ENCODE measurements around the gene C1D. TPM values are rescaled to one million over a fixed set of nuclear protein-coding genes. Genes with fewer than 3 reads are reported as not detected.

C1D gene
- total and polyA plus RNA-seq, 2 donors (not counting 1 experiment from before 2014, with no cell fraction given), result 8.4 to 24.8 TPM

- Mint-ChIP-seq H3K27me3 (no peaks in the 10 kb centered on the region), H3K27ac (no peak overlapping the region), H3K4me1 (peaks cover 5% of the 10 kb centered on the region), H3K9me3 (ENCODE audit: insufficient read depth) (no peaks in the 10 kb centered on the region), H3K4me3 (no peak overlapping the region)
- intact Hi-C loops (cut with micrococcal nuclease), result no loop called here
- ChIA-PET CTCF (no interaction called here), POLR2A (no interaction called here)
- TF ChIP-seq CTCF (IDR thresholded peaks at IDR 0.05) (no peak), EZH2 (IDR thresholded peaks at IDR 0.05; ENCODE audit: borderline replicate concordance, insufficient read depth, low read depth, low read length, poor library complexity, severe bottlenecking) (no peak)
- Histone ChIP-seq H3K4me3 (ENCODE audit: control extremely low read depth in 1 of 5, extremely low read depth in 1 of 5, insufficient read depth in 1 of 5, low read depth in 2 of 5, low read length in 4 of 5) (no peak overlapping the region), H3K4me1 (ENCODE audit: control insufficient read depth in 2 of 2, insufficient read depth in 2 of 2, low read length in 2 of 2) (peaks cover 0 to under 1% of the 10 kb centered on the region in 2 donors), H4K20me1 (ENCODE audit: control insufficient read depth, insufficient read depth, low read length, poor library complexity, severe bottlenecking) (no peaks in the 10 kb centered on the region), H3K4me2 (replicated peaks; ENCODE audit: low read depth, low read length, poor library complexity, severe bottlenecking) (no peak overlapping the region), H3K36me3 (replicated peaks in 1 of 2; ENCODE audit: control extremely low read depth in 1 of 2, control insufficient read depth in 1 of 2, extremely low read depth in 1 of 2, insufficient read depth in 2 of 2, low read length in 1 of 2) (no peaks in the 10 kb centered on the region), H3K79me2 (ENCODE audit: control insufficient read depth, insufficient read depth, low read length) (no peaks in the 10 kb centered on the region), H2AFZ (ENCODE audit: insufficient read depth, low read depth, low read length, poor library complexity, severe bottlenecking) (no peak overlapping the region), H3K9me3 (ENCODE audit: control extremely low read depth in 1 of 3, control insufficient read depth in 2 of 3, insufficient read depth in 1 of 3, low read length in 2 of 3) (no peaks in the 10 kb centered on the region), H3K27ac (ENCODE audit: low read length in 2 of 2) (no peak overlapping the region), H3K27me3 (replicated peaks in 1 of 4; ENCODE audit: control extremely low read depth in 1 of 4, control insufficient read depth in 3 of 4, insufficient read depth in 4 of 4, low read length in 3 of 4) (no peaks in the 10 kb centered on the region), H3K9ac (ENCODE audit: low read length) (no peak overlapping the region)
- ATAC-seq (ENCODE audit: low read depth) (no peak), DNase-seq (no peak)
- WGBS (ENCODE audit: insufficient coverage), result 78% methylated on average over 1 of the region's 1 CpG
Measured at GRCh38 chr2:68094111-68094510, 31.3 kb upstream of the C1D start.

- Mint-ChIP-seq H3K4me3 (no peak overlapping the region), H3K27me3 (no peaks in the 10 kb centered on the region), H3K27ac (no peak overlapping the region), H3K9me3 (ENCODE audit: insufficient read depth) (no peaks in the 10 kb centered on the region), H3K4me1 (peaks cover 2% of the 10 kb centered on the region)
- WGBS (ENCODE audit: insufficient coverage), result 100% methylated on average over 2 of the region's 2 CpGs
- ATAC-seq (ENCODE audit: low read depth), result no peak
- Histone ChIP-seq H3K9me3 (ENCODE audit: control extremely low read depth in 1 of 3, control insufficient read depth in 2 of 3, insufficient read depth in 1 of 3, low read length in 2 of 3) (no peaks in the 10 kb centered on the region), H3K4me1 (ENCODE audit: control insufficient read depth in 2 of 2, insufficient read depth in 2 of 2, low read length in 2 of 2) (no peaks in the 10 kb centered on the region), H3K79me2 (ENCODE audit: control insufficient read depth, insufficient read depth, low read length) (no peaks in the 10 kb centered on the region), H3K36me3 (replicated peaks in 1 of 2; ENCODE audit: control extremely low read depth in 1 of 2, control insufficient read depth in 1 of 2, extremely low read depth in 1 of 2, insufficient read depth in 2 of 2, low read length in 1 of 2) (no peaks in the 10 kb centered on the region), H3K9ac (ENCODE audit: low read length) (no peak overlapping the region), H3K4me2 (replicated peaks; ENCODE audit: low read depth, low read length, poor library complexity, severe bottlenecking) (no peak overlapping the region), H3K27ac (ENCODE audit: low read length in 2 of 2) (no peak overlapping the region), H3K4me3 (ENCODE audit: control extremely low read depth in 1 of 5, extremely low read depth in 1 of 5, insufficient read depth in 1 of 5, low read depth in 2 of 5, low read length in 4 of 5) (no peak overlapping the region), H3K27me3 (replicated peaks in 1 of 4; ENCODE audit: control extremely low read depth in 1 of 4, control insufficient read depth in 3 of 4, insufficient read depth in 4 of 4, low read length in 3 of 4) (no peaks in the 10 kb centered on the region), H4K20me1 (ENCODE audit: control insufficient read depth, insufficient read depth, low read length, poor library complexity, severe bottlenecking) (no peaks in the 10 kb centered on the region), H2AFZ (ENCODE audit: insufficient read depth, low read depth, low read length, poor library complexity, severe bottlenecking) (no peak overlapping the region)
- POLR2A ChIA-PET, result no interaction called here
- no peak for TF ChIP-seq EZH2 (IDR thresholded peaks at IDR 0.05; ENCODE audit: borderline replicate concordance, insufficient read depth, low read depth, low read length, poor library complexity, severe bottlenecking)
- no peak for TF ChIP-seq CTCF (IDR thresholded peaks at IDR 0.05)
- CTCF ChIA-PET, result no interaction called here
- DNase-seq, result no peak
- intact Hi-C loops (cut with micrococcal nuclease), result no loop called here
Measured at GRCh38 chr2:68093634-68094033, 30.8 kb upstream of the C1D start.
